Retinal pigment epithelial cell (primary cell): ENCODE measurements around the gene ADARB2.

Experiments used
- DNase-seq: peaks from one replicate; pipeline ENCODE4 v3.0.0-alpha.2; 2010; ENCODE audit warnings: low read depth
- H3K4me3 ChIP-seq: 2 replicates; pipeline ENCODE4 v1.5.1; 2011; ENCODE audit warnings: mild to moderate bottlenecking, low read length, control low read depth, moderate library complexity
- CTCF ChIP-seq: conservative IDR thresholded peaks from 2 replicates; pipeline ENCODE4 v1.5.1; 2011; ENCODE audit warnings: low read depth, low read length, control low read depth, inconsistent platforms

The ADARB2 gene

DNA sequence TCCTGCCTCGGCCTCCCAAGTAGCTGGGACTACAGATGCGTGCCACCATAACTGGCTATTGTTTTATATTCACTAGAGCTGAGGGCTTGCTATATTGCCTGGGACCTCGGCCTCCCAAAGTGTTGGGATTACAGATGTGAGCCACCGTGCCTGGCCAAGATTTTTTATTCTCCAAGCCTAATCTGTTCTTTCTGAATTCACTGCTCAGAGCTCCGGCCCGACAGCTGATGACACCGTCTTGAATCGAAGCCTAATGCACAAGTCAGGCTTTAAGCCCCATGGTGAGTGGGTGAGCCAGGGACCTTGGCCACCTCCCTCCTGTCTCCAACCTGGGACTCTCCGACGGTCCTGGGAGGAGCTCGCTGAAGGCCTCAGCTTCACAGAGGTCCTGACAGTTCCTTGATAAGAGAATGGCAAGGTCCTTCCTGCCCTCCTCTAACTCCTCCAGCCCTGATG, 342.3 kb downstream of the ADARB2 start:
- no peak overlapping the region for H3K4me3 ChIP-seq
- TF ChIP-seq CTCF = no peak
- DNase-seq = no peak

DNA sequence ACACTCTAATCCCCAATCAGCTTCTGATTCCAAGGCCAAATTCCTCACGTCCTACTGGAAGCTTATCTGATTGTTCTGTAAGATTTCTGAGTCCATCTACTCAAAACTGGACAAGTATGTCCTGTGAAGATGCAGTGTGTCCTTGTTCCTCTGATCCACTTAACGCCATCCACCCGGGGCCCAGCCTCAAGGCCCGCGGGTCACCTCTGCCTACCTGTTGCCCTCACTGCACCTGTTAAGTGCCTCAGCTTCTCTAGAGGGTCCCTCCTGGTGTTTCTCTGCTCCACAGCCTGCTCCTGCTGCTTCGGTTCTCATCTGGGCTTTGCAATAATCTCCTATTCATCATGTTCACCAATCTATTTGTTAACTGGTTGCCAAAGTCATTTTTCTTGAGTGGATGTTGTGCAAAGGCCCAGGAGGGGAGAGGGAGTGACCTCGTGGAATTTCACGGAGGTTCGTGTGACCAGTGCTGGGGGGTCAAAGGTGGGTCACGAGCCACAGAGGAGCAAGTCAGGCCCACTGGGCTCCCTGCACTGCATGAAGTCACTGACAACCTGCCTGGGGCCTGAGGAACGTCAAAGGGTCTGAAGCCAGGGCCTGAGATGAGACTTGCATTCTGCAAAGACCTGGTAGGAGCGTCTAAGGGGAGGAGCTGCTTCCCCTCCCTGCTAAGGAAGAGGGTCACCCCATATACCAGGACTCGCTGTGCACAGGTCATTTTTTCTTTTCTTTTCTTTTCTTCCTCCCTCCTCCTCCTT, 343.0 kb downstream of the ADARB2 start:
- TF ChIP-seq CTCF = no peak
- no peak overlapping the region for H3K4me3 ChIP-seq
- DNase-seq = no peak

DNA sequence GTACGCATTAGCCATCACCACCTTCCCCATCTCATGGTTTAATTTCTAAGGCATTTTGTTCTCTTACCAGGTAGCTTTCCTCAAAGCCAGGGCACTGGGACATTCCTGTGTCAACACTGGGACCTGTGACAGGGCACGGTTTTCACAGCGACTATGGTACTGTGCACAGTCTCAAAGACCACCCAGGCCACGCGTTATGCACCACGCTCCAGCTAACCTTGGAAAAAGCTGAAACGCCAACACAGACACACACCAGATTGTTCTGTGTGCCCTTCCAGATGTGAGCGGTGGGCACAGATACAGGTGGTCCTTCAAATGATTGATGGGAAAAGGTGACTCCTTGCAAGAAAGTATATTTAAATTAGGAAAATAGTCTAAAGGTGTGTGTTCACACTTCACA, 343.8 kb downstream of the ADARB2 start:
- DNase-seq = no peak
- no peak for TF ChIP-seq CTCF

GRCh38 chr10:1392127-1392526, 345.2 kb downstream of the ADARB2 start:
- DNase-seq = no peak
- no peak overlapping the region for H3K4me3 ChIP-seq
- no peak for TF ChIP-seq CTCF

More for the DNA sequence above, 343.8 kb downstream of the ADARB2 start:
- no peak overlapping the region for H3K4me3 ChIP-seq

DNA sequence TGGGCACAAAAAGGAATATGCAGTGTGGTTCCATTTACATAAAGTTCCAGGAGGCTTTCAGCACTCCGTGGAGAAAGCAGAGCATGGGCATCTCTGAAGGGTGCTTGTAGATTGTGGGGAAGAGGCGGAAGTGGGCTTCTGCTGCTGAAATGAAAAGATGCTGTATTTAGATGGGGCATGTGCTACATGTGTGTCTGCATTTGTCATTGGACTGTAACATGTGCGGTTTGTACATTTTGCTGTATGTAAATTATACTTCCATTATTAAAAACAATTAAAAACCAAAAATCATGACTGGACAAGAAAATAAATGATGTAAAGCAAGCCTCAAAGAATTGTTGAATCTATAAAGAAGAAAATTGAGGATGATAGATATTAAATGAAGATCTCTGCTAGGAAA, 347.1 kb downstream of the ADARB2 start:
- no peak for TF ChIP-seq CTCF
- no peak for DNase-seq
- H3K4me3 ChIP-seq = no peak overlapping the region

- DNase-seq = no peak
- no peak for TF ChIP-seq CTCF
Measured at GRCh38 chr10:1384026-1384425, 353.3 kb downstream of the ADARB2 start.

GRCh38 chr10:1382711-1383110, 354.6 kb downstream of the ADARB2 start:
- DNase-seq = no peak
- no peak overlapping the region for H3K4me3 ChIP-seq
- TF ChIP-seq CTCF = no peak

More at GRCh38 chr10:1384026-1384425, 353.3 kb downstream of the ADARB2 start:
- no peak overlapping the region for H3K4me3 ChIP-seq
